ENCODE measurements around the gene CAMTA1. TPM values are rescaled to one million over a fixed set of nuclear protein-coding genes. Genes with fewer than 3 reads are reported as not detected.

The CAMTA1 gene
- total and polyA plus RNA-seq, 9 of the 15 experiments (the other 6 are each of a cell fraction or from before 2014, with no cell fraction given), result 43.9 to 161 (median 65.9) TPM

- TF ChIP-seq ZZZ3 (IDR thresholded peaks at IDR 0.05) (no peak), ZNF165 (CRISPR knock-in tag; IDR thresholded peaks at IDR 0.05; ENCODE audit: borderline replicate concordance) (no peak), ZNF197 (CRISPR knock-in tag; IDR thresholded peaks at IDR 0.05; ENCODE audit: low read depth) (no peak), ZBTB43 (CRISPR knock-in tag; IDR thresholded peaks at IDR 0.05) (no peak), TRIM25 (IDR thresholded peaks at IDR 0.05; ENCODE audit: borderline replicate concordance) (no peak), E4F1 (CRISPR knock-in tag; IDR thresholded peaks at IDR 0.05; ENCODE audit: borderline replicate concordance) (no peak), ZNF830 (CRISPR knock-in tag; IDR thresholded peaks at IDR 0.05) (no peak; the same call in 1 of the 2 replicates), ZNF639 (CRISPR knock-in tag; conservative IDR thresholded peaks at IDR 0.05 in 1 of 2, IDR thresholded peaks at IDR 0.05 in 1 of 2) (no peak), HMG20A (CRISPR knock-in tag; conservative IDR thresholded peaks at IDR 0.05) (no peak), SAFB (IDR thresholded peaks at IDR 0.05; ENCODE audit: borderline replicate concordance, low read depth, low read length) (no peak), HNRNPLL (IDR thresholded peaks at IDR 0.05; ENCODE audit: low read depth, low read length, poor library complexity, severe bottlenecking) (no peak), PTRF (tag; IDR thresholded peaks at IDR 0.05) (no peak), ZC3H4 (CRISPR knock-in tag; IDR thresholded peaks at IDR 0.05; ENCODE audit: borderline replicate concordance) (no peak), FOXK1 (CRISPR knock-in tag; IDR thresholded peaks at IDR 0.05; ENCODE audit: borderline replicate concordance) (no peak), ZFX (CRISPR knock-in tag; IDR thresholded peaks at IDR 0.05) (peak; percentile 84), TCFL5 (CRISPR knock-in tag; conservative IDR thresholded peaks at IDR 0.05) (no peak), PYGO2 (tag; IDR thresholded peaks at IDR 0.05) (no peak), KDM2B (CRISPR knock-in tag; IDR thresholded peaks at IDR 0.05) (peak; percentile 84; the same call in 1 of the 2 replicates)
Observed at GRCh38 chr1:6783936-6784559, 1.2 kb upstream of the CAMTA1 start (continued).
